ENCODE measurements around the gene RPH3AL.

RPH3AL gene

DNA sequence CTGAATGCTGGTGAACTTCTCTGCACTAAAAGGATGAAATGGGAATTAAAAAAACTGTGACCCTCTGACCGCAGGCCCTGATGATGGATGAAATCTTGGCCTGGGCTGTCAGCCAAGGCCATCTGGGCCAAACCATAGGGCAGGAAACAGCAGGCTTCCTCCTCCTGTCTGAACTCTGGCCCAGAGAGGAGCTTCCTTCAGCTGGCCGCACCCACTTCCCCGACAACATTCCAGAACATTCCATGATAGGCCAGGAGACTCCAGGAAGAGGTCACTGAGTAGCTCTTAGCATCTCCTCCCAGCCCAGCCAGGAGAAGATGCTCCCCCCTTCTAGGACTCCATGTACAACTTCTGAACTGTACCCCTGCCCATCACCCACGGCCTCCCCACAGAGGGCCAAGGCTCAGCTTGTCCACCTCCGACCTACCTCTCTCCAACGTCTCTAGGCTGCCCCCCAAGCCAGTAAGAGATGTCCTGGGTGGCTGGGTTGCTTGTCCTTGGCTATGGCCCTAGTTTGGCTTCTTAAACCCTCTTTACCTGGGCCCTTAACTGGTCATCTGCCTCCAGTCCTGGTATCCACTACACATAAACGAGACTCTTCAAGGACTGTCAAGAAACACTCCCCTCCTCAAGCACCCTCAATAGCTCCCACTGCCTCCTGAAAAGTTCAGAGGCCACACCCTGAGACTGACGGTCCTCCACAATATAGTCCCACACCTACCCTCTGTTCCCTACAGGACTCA, 1.7 kb downstream of the RPH3AL start:
- no peak for DNase-seq

DNA sequence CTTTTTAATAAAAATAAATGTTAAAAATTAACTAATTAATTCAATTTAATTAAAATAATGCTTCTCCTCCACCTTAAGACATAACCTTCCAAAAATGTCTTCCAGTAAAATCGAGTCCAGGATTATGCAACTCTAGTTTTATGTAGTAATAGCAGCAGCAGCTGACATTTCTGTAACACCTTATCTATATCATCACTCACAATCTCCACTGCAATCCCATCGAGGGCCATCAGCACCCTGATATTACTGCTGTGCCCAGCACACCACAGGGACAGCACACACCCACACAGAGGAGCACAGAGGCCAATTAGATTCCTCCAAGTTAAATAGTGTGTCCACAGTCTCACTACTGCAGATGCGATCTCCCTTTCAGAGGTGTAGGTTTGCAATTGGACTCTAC, 2.9 kb downstream of the RPH3AL start:
- DNase-seq: no peak

DNA sequence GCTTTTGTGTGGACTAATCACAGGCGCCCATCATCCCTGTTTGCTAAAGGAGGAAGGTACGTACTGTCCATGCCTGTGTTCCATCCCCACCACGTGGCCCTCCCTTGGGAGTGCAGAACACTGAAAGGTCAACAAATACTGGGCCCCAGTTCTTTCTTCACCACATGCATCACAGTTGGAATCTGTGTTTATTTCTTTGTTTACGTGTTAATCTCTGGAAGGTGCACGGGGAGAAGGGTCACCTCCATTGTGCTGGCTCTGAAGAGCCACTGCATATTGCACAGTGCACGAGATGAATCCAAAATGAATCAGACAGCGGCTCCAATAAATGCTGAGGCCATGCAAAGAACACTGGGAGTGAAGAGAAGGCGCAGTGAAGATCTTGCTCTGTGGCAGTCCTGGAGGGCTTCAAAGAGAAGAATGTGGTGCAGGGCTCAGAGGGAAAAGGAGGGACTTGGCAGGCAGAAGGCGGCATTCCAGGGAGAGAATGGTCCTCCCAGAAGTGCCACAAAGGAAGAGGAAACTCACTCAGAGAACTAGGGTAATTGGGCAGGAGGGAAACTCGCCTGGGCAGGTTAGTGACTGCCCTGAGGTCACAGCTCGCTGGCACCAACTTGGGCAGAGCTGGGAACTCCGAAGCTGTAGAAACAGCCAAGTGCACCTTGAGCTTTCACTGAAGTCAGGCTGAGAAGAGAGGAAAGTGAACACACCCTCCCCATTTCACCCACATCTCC, 3.7 kb downstream of the RPH3AL start:
- DNase-seq: peak; percentile 28

DNA sequence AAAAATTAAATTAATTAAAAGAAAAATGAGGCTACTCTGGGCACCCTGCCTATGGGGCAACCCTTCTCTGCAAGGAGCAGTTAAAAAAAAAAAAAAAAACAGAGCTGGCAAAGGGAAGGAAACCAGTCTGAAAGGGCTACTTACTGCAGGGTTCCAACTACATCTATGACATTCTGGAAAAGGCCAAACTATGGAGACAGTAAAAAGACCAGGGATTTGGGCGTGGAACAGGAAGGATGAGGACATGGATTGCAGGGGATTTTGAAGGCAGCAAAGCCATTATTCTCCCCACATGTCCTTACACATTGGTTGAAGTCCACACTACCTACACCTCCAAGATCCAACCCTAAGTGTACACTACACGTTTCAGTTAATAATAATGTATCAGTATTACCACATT, 4.6 kb downstream of the RPH3AL start:
- no peak for DNase-seq

DNA sequence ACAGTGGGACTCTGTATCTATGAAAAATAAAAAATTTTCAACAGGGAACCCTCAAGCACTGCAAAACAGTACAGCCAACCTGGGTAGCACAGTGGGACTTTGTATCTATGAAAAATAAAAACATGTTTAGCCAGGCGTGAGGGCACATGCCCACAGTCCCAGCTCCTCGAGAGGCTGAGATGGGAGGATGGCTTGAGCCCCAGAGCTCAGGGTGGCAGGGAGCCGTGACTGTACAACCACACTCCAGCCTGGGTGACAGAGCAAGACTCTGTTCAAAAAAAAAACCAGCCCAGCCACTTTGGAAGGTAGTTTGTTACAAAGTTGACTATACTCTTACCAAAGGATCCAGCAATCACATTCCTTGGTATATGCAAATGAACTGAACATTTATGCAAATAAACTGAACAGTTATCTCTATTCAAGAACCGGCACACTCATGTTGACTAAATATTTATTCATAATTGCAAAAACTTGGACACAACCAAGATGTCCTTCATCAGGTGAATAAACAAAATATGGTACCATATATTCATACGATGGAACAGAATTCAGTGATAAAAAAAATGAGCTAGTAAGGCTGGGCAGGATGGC, 5.2 kb downstream of the RPH3AL start:
- no peak for DNase-seq

DNA sequence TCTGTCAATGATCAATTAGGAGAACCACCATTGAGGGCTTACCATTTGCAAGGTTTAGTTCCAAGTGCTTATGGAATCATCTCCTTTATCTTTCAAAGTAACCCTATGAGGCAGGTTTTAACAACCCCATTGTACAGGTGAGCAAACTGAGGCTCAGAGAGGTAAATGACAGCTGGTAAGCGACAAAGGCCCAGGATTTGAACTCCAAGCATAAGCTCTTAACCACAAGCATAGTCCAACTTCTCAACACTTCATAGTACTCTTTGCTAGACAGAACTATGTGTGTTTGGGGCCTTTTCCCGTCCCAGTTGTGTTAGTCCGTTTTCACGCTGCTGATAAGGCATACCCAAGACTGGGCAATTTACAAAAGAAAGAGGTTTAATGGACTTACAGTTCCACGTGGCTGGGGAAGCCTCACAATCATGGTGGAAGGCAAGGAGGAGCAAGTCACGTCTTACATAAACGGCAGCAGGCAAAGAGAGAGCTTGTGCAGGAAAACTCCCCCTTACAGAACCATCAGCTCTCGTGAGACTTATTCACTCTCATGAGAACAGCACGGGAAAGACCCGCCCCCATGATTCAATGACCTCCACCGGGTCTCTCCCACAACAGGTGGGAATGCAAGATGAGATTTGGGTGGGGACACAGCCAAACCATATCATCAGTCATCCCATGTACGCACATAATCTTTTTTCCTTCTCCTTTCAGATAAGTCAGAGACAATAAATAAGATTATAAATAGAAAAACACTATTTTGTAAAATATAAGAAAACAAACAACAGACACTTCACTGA, 6.4 kb downstream of the RPH3AL start:
- DNase-seq: no peak

DNA sequence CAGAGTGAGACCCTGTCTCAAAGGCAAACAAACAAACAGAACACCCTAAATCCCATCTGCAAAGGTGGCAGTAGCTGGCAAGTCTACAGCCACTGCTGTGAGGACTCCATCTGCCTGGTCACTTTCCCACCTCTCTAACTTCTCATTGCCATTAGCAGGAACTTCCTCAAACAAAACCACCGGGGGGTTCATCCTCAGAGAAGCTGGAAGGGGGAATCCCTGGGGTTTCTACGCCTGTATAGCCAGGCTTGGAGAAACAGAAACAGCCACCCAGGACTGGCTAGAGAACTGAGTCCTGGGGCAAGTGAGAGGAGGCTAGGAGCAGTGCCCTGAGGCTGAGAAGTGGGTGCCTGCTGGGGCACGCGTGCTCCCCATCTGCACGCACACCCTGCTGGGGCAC, 7.3 kb downstream of the RPH3AL start:
- no peak for DNase-seq

DNA sequence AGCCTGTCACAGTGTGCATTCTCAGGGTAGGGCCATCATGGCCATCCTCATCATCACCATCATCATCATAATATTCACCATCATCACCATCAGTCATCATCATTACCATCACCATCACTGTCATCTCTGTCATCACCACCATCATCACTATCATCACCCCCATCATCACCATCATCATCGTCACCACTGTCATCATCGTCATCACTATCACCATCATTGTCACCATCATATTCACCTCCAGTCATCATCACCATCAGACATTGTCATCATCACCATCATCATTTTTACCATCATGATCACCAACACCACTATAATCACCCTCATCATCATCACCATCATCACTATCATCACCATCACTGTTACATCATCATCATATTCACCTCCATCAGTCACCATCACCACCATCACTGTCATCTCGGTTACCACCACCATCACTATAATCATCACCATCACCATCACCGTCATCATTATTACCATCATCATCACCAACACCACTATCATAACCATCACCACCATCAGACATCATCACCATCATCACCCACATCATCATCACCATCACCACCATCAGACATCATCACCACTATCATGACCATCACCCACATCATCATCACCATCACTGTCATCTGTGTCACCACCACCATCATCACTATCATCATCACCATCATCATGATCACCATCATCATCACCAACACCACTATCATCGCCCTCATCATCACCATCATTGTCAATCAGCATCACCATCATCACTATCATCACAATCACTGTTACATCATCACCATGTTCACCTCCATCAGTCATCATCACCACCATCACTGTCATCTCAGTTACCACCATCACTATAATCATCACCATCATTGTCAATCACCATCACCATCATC, 8.5 kb downstream of the RPH3AL start:
- DNase-seq: no peak

DNA sequence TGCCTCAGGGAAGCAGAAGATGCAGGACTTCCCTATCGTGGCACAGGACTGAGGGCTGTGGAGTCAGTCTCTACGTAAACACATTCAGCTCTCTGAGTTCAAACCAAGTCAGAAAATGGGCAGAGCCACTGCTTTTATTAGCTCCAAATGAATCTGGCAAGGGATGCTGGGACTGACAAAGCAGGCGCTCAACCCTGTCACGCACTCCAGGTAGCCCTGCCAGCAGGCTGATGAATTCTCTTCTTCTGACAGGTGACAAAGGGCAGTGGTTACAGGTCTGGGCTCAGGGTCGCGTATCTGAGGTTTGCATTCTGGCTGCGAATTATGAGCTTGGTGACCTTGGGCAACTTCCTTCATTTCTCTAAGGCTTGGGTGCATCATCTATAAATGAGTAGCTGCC, 9.4 kb downstream of the RPH3AL start:
- peak; percentile 6 for DNase-seq

DNA sequence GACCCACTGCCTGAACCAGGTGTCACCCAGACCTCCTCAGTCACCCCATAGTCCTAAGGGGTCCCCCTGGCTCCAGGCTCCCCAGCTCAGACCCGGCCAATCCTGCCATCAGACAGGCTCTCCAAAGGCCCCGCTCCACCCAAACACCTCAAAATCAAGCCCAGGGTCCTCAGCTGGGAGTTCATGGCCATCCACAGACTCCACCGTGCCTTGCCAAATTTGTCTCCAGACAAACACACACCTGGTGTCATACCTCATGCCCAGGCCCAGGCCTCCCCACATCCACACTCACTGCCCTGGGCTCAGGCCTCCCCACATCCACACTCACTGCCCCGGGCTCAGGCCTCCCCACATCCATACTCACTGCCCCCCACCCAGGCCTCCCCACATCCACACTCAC, 12.5 kb downstream of the RPH3AL start:
- no peak for DNase-seq

DNA sequence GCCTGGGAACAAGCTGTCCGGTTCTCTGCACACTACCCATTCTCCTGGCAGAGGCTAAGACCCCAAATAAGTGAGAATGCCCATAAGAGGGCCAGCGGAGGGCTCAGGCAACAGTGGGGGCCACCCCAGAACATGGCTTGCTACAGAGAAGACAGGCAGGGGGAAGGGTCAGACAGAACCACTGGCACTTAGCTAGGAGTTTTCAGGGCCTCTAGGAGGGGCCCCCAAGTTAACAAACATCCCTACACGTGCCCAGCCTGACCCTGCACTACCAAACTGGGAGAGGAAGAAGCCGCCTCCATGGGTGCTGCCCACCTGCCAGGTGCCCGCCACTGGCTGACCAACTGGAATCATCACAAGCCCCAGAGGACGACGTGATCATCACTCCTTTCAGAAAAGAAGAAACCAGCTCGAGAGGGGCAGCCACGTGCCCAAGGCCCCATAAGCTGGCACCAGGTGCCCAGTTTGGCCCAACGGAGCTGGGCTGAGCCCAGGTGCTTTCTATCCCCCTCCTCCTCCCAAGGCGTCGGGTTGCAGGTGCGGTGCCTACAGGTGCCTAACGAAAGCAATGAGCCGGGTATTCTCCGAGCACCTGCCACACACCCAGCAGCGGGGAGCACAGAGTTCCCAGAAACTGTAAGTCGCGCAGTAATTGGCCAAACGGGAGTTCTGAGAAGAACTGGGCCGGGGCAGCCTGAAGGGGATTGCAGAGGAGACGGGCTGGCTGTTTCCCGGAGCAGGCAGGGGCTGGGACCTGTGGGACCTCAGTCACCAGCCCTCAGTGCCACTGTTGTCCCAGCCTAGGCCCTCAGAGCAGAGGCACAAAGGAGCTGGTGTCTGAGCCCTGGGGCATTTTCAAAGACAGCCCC, 13.2 kb downstream of the RPH3AL start:
- peak; percentile 26 for DNase-seq

DNA sequence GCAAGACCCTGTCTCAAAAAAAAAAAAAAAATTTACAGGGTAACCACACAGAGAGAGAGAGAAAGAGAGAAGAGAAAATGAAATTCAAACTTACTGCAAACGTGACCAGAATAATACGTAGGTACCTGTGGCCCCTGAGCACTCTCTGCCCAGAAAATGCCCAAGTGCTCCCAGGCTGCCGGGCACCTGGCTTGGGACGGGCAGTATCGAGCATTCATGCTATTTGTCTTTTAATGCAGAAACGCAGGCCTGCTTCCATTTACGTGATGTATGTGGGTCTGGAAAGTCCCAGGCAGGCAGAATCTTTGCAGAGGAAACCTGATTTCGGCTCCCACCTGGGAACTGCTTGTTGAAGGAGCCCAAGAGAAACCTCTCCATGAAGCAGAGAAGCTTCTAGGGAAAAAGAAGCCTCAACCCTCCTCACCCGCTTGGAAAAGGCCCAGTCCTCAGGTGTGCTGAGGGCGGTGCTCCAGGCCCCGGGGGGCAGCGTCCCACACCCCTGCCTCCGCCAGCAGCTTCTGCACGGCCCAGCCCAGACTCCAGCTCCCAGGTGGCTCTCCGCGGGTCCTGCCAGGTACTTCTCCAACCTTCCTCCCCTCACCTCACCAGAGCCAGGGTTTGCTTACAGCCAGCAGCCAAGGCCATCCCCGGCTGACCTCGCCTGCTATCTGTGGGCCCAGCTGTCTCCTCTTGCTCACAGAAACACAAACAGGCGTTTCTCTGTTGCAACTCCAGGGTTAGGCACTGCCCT, 14.0 kb downstream of the RPH3AL start:
- DNase-seq: no peak

DNA sequence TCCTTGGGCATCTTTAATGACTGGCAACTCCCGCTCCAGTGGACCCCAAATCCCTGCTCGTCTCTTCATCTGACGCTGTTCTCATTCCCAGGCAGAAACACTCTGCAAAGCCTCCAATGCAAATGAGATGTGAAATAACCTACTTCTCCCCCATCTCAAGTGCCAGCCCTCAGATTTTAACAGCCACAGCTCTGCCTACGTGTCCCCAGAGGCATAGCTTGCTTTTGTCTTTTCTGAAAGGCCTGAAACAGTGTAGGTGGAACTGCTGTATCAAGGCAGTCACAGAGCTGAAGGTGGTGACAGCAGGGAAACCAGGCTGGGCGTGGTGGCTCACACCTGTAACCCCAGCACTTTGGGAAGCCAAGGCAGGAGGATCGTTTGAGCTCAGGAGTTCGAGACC, 14.7 kb downstream of the RPH3AL start:
- peak; percentile 48 for DNase-seq

DNA sequence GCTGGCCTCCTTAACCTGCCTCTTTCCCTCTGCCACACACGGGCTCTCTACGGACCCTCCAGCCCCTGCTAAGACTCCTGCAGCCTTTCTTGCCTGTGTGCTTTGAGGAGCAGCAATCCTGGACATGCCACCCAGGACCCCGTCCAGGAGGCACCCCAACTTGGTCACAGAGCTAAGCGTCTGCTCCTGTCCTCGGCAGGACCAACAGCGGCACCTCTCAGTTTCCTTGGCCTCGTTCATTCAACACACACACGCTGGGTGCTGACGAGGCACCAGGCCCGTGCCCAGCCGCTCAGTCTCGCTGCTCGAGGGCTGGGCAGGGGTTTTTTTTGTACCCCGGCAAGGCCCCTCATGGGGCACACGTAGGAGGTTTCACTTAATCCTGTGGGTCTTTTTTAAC, 15.2 kb downstream of the RPH3AL start:
- no peak for DNase-seq

DNA sequence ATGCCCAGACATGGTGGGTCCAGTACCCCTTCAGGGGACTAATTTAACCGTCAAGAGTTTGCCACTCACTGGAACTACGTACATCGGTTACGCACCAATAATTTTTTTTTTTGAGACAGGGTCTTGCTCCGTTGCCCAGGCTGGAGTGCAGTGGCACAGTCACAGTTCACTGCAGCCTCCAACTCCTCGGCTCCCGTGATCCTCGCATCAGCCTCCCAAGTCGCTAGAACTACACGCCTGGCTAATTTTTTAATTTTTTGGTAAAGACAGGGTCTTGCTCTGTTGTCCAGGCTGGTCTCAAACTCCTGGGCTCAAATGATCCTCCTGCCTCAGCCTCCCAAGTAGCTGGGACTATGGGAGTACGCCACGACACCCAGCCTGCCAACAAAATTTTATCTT, 15.6 kb downstream of the RPH3AL start:
- DNase-seq: no peak

DNA sequence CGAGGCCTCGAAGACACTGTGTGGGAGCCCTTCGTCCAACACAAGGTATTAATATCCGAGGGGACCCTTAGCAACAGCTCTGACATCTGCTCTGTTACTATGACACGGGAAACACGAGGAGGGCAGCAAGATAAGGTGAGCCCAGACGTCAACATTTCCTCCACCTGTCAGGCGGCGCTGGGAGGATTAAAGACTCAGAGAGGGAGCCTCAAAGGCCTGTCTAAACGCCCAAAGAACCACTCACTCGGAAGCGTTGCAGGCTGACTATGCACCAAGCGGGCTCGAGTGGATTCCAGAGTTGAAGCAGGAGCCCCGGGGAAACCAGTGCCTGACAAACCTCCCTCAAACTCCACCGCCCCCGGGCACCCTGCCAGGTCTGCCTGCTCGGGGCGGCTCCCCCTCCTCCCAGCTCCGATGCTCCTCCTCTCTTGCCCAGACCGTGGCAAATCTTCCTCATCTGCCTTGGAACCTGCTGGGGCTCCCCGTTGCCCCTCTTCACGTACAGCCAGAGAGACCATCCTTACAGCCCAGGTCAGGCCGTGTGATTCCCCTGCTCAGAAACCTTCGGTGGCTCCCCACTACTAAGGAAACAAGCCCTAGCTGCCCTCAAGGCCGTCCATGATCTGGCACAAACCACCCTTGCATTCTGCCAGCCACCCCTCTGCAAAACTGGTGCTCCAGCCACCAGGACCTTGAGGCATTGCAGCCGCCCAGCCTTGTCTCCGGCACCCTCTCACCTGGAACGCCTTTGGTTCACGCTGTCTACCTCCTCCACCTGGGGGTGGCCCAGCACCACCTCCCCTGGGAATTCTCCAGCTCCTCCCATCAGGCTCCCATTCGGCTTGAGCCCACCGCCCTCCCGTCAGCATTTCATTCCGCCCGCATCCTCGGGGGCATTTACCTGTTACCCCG, 16.2 kb downstream of the RPH3AL start:
- peak; percentile 2 for DNase-seq

DNA sequence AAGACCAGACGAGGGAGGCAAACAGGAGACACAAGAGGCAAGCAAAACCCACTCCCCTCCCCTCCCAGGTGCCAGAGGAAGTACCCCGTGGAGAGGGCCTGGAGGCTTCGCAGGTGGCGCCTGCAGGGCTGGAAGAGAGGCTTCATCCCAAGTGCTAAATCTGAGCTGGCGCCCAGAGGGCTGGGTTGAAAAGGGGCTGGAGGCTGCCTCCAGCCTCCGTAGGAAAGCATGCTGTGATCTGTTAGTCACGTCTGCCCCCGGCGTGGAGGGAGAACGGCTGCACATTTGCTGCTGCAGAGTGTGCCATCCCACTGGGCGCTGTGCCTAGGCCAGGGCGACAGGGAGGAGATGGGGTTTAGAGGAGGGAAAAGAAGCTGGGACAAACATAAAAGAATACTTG, 16.9 kb downstream of the RPH3AL start:
- DNase-seq: peak; percentile 24

DNA sequence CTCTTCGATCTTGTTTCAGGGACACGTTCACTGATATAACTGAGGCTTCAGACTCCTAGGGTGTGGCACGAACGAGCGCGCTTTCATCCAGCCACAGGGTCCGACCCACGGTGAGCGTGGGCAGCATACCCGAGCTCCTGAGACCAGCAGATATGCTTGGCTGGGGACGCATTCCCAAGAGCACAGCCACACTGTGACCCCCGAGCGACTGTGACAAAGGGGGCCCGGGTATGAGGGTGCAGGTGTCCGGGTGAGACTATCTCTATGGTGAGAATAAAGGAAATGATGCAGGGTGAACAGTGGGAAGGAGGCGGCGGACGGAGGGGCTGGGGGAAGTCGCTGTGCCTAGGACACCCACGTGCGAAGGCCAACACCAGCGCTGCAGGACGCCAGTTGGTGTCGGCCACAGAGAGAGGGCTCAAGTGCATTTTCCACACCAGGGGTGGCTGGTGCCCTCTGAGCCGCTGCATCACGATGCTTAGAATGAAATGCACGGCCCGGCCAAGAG, 17.6 kb downstream of the RPH3AL start:
- DNase-seq: no peak
